ENCODE data around the gene HLA-F.
A peak's percentile ranks its signal among the peaks of the same experiment; 100 is the strongest.

Gene HLA-F

DNA sequence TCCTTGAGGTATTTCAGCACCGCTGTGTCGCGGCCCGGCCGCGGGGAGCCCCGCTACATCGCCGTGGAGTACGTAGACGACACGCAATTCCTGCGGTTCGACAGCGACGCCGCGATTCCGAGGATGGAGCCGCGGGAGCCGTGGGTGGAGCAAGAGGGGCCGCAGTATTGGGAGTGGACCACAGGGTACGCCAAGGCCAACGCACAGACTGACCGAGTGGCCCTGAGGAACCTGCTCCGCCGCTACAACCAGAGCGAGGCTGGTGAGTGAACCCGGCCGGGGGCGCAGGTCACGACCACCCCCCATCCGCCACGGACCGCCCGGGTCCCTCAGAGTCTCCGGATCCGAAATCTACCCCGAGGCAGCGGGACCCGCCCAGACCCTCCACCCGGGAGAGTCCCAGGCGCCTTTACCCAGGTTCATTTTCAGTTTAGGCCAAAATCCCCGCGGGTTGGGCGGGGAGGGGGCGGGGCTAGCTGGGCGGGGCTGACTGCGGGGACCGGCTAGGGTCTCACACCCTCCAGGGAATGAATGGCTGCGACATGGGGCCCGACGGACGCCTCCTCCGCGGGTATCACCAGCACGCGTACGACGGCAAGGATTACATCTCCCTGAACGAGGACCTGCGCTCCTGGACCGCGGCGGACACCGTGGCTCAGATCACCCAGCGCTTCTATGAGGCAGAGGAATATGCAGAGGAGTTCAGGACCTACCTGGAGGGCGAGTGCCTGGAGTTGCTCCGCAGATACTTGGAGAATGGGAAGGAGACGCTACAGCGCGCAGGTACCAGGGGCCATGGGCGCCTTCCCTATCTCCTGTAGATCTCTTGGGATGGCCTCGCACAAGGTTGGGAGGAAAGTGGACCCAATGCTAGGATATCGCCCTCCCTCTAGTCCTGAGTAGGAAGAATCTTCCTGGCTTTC, 693 bp downstream of the HLA-F start:
- Histone ChIP-seq H3K27ac (ENCODE audit: poor library complexity, severe bottlenecking) (peak overlapping the region; percentile 8), H3K4me3 (ENCODE audit: severe bottlenecking) (peak overlapping the region; percentile 88), H3K27me3 (ENCODE audit: insufficient read depth, poor library complexity, severe bottlenecking) (no peaks in the 10 kb centered on the region), H3K9me3 (ENCODE audit: severe bottlenecking) (no peaks in the 10 kb centered on the region), H3K4me1 (ENCODE audit: insufficient read depth, poor library complexity, severe bottlenecking) (no peaks in the 10 kb centered on the region), H3K36me3 (ENCODE audit: low read depth) (peaks cover 4% of the 10 kb centered on the region)
- ATAC-seq (ENCODE audit: low read depth) (peak; percentile 2; the same call in 2 of the 3 replicates), DNase-seq (ENCODE audit: low spot score) (no peak)
- TF ChIP-seq, protein P1, sequence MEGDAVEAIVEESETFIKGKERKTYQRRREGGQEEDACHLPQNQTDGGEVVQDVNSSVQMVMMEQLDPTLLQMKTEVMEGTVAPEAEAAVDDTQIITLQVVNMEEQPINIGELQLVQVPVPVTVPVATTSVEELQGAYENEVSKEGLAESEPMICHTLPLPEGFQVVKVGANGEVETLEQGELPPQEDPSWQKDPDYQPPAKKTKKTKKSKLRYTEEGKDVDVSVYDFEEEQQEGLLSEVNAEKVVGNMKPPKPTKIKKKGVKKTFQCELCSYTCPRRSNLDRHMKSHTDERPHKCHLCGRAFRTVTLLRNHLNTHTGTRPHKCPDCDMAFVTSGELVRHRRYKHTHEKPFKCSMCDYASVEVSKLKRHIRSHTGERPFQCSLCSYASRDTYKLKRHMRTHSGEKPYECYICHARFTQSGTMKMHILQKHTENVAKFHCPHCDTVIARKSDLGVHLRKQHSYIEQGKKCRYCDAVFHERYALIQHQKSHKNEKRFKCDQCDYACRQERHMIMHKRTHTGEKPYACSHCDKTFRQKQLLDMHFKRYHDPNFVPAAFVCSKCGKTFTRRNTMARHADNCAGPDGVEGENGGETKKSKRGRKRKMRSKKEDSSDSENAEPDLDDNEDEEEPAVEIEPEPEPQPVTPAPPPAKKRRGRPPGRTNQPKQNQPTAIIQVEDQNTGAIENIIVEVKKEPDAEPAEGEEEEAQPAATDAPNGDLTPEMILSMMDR (IDR thresholded peaks at IDR 0.05; ENCODE audit: poor library complexity, severe bottlenecking), result no peak

DNA sequence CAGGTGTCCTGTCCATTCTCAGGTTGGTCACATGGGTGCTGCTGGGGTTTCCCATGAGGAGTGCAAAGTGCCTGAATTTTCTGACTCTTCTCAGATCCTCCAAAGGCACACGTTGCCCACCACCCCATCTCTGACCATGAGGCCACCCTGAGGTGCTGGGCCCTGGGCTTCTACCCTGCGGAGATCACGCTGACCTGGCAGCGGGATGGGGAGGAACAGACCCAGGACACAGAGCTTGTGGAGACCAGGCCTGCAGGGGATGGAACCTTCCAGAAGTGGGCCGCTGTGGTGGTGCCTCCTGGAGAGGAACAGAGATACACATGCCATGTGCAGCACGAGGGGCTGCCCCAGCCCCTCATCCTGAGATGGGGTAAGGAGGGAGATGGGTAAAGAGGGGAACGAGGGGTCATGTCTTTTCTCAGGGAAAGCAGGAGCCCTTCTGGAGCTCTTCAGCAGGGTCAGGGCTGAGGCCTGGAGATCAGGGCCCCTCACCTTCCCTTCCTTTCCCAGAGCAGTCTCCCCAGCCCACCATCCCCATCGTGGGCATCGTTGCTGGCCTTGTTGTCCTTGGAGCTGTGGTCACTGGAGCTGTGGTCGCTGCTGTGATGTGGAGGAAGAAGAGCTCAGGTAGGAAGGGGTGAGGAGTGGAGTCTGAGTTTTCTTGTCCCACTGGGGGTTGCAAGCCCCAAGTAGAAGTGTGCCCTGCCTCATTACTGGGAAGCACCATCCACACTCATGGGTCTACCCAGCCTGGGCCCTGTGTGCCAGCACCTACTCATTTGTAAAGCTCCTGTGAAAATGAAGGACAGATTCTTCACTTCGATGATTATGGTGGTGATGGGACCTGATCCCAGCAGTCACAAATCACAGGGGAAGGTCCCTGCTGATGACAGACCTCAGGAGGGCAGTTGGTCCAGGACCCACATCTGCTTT, 2.0 kb downstream of the HLA-F start:
- Histone ChIP-seq H3K4me3 (ENCODE audit: severe bottlenecking) (no peak overlapping the region), H3K9me3 (ENCODE audit: severe bottlenecking) (no peaks in the 10 kb centered on the region), H3K27ac (ENCODE audit: poor library complexity, severe bottlenecking) (no peak overlapping the region), H3K36me3 (ENCODE audit: low read depth) (peaks cover 4% of the 10 kb centered on the region), H3K27me3 (ENCODE audit: insufficient read depth, poor library complexity, severe bottlenecking) (no peaks in the 10 kb centered on the region), H3K4me1 (ENCODE audit: insufficient read depth, poor library complexity, severe bottlenecking) (no peaks in the 10 kb centered on the region)
- DNase-seq (ENCODE audit: low spot score) (no peak), ATAC-seq (ENCODE audit: low read depth) (no peak)
- TF ChIP-seq, protein P1 (IDR thresholded peaks at IDR 0.05; ENCODE audit: poor library complexity, severe bottlenecking), result no peak

DNA sequence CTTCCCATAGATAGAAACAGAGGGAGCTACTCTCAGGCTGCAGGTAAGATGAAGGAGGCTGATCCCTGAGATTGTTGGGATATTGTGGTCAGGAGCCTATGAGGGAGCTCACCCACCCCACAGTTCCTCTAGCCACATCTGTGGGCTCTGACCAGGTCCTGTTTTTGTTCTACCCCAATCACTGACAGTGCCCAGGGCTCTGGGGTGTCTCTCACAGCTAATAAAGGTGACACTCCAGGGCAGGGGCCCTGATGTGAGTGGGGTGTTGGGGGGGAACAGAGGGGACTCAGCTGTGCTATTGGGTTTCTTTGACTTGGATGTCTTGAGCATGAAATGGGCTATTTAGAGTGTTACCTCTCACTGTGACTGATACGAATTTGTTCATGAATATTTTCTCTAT, 2.8 kb downstream of the HLA-F start:
- H3K27me3 ChIP-seq (ENCODE audit: insufficient read depth, poor library complexity, severe bottlenecking), result no peaks in the 10 kb centered on the region
- H3K27ac ChIP-seq (ENCODE audit: poor library complexity, severe bottlenecking), result no peak overlapping the region
- no peak overlapping the region for H3K4me3 ChIP-seq (ENCODE audit: severe bottlenecking)
- TF ChIP-seq, protein P1 (IDR thresholded peaks at IDR 0.05; ENCODE audit: poor library complexity, severe bottlenecking), result no peak
- H3K4me1 ChIP-seq (ENCODE audit: insufficient read depth, poor library complexity, severe bottlenecking), result no peaks in the 10 kb centered on the region
- no peaks in the 10 kb centered on the region for H3K9me3 ChIP-seq (ENCODE audit: severe bottlenecking)
- DNase-seq (ENCODE audit: low spot score) (no peak), ATAC-seq (ENCODE audit: low read depth) (no peak)
- peaks cover 4% of the 10 kb centered on the region for H3K36me3 ChIP-seq (ENCODE audit: low read depth)

DNA sequence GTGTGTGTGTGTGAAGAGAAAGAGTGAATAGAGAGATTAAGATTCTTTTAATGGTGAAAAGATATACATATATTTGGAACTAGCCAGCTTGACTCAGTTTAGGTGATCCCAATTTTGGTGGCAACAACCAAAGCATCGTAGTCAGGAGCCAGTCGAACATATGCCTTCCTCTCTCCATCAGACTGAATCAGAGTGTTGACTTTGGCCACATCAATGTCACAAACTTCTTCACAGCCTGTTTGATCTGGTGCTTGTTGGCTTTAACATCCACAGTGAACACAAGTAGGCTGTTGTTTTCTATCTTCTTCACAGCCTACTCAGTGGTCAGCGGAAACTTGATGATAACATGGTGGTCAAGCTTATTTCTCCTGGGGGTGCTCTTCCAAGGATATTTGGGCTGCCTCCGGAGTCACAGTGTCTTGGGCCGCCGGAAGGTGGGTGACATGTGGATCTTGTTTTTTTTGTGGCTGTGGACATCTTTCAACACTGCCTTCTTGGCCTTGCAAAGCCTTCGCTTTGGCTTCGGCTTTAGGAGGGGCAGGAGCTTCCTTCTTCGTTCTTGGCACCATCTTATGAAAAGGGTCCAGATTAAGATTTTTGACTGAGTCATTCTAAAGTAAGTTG, 3.4 kb downstream of the HLA-F start:
- Histone ChIP-seq H3K9me3 (ENCODE audit: severe bottlenecking) (no peaks in the 10 kb centered on the region), H3K4me3 (ENCODE audit: severe bottlenecking) (no peak overlapping the region), H3K36me3 (ENCODE audit: low read depth) (peaks cover 4% of the 10 kb centered on the region), H3K27me3 (ENCODE audit: insufficient read depth, poor library complexity, severe bottlenecking) (no peaks in the 10 kb centered on the region), H3K4me1 (ENCODE audit: insufficient read depth, poor library complexity, severe bottlenecking) (no peaks in the 10 kb centered on the region), H3K27ac (ENCODE audit: poor library complexity, severe bottlenecking) (no peak overlapping the region)
- DNase-seq (ENCODE audit: low spot score), result no peak
- ATAC-seq (ENCODE audit: low read depth), result no peak
- TF ChIP-seq, protein P1 (IDR thresholded peaks at IDR 0.05; ENCODE audit: poor library complexity, severe bottlenecking), result no peak

Measured in RWPE2 (cell line).